Panc1 (cell line): ENCODE results near the gene CSTF1. TPM values are rescaled to one million over a fixed set of nuclear protein-coding genes. Genes with fewer than 3 reads are reported as not detected.

Experiments
- ATAC-seq: fragments of 200-7000 bp; cut with Tn5 transposase; 2 replicates; pipeline ENCODE4 v1.9.1; 2020; ENCODE audit warnings: mild to moderate bottlenecking, moderate library complexity
- BruUV-seq: library from RNA; stranded (reverse); fragments of 400-500 nt; replicated peaks from 2 replicates; lab custom pipeline; 2021; lab: Mats Ljungman, UMichigan
- CTCF ChIA-PET: fragments of 300-600 bp; sonication (Branson Sonifier 250); formaldehyde crosslinking; loops from one replicate; lab custom pipeline; 2022; ENCODE audit warnings: antibody characterized with exemption; lab: Charles Lee
- POLR2A ChIA-PET: fragments of 300-600 bp; sonication (Branson Sonifier 250); formaldehyde crosslinking; loops from one replicate; lab custom pipeline; 2022; ENCODE audit warnings: antibody characterized with exemption; lab: Charles Lee
- DNase-seq: peaks from one replicate; pipeline ENCODE4 v3.0.0-alpha.2; 2010; ENCODE audit warnings: low read depth, low spot score
- H3K27ac ChIP-seq: 2 replicates; pipeline ENCODE4 v1.5.1; 2011; ENCODE audit warnings: mild to moderate bottlenecking, low read length, inconsistent platforms
- H3K27me3 ChIP-seq: fragments of 200-500 bp; sonication (Bioruptor generic); 2 replicates; pipeline ENCODE4 v1.6.0; 2014; ENCODE audit warnings: low read length, inconsistent platforms; ENCODE audit not compliant: control insufficient read depth, insufficient read depth
- H3K36me3 ChIP-seq: fragments of 200-500 bp; sonication (Bioruptor generic); 2 replicates; pipeline ENCODE4 v1.5.1; 2014; ENCODE audit warnings: inconsistent platforms, mild to moderate bottlenecking, low read length, moderate library complexity; ENCODE audit not compliant: control insufficient read depth, insufficient read depth
- H3K4me1 ChIP-seq: 2 replicates; pipeline ENCODE4 v1.5.1; 2011; ENCODE audit warnings: inconsistent platforms, mild to moderate bottlenecking, low read length, moderate library complexity; ENCODE audit not compliant: control insufficient read depth, insufficient read depth
- H3K4me3 ChIP-seq, 2 experiments: 2 replicates each; pipeline ENCODE4 v1.5.1; 2011 to 2012; ENCODE audit warnings: low read depth in 2 of 2, low read length in 2 of 2, mild to moderate bottlenecking in 2 of 2, inconsistent platforms in 1 of 2, moderate library complexity in 1 of 2
- H3K9me3 ChIP-seq: fragments of 200-500 bp; sonication (Bioruptor generic); 2 replicates; pipeline ENCODE4 v1.5.1; 2014; ENCODE audit warnings: low read depth, mild to moderate bottlenecking, inconsistent platforms, low read length, moderate library complexity; ENCODE audit not compliant: control insufficient read depth, insufficient read depth
- POLR2AphosphoS5 ChIP-seq: IDR thresholded peaks from 2 replicates; pipeline ENCODE4 v1.6.1; 2012; ENCODE audit warnings: mild to moderate bottlenecking, low read depth, low read length, moderate library complexity
- SIN3A ChIP-seq: IDR thresholded peaks from 2 replicates; pipeline ENCODE4 v1.6.1; 2012; ENCODE audit warnings: low read depth, mild to moderate bottlenecking, low read length, moderate library complexity, borderline replicate concordance; ENCODE audit not compliant: insufficient read depth
- TCF7L2 ChIP-seq: IDR thresholded peaks from 2 replicates; pipeline ENCODE4 v1.6.1; 2011; ENCODE audit warnings: mild to moderate bottlenecking, low read depth, low read length, inconsistent platforms
- in situ Hi-C: cut with HindIII; loops from 2 replicates; pipeline ENCODE4 v1.10.0; 2016; ENCODE audit warnings: low sequenced_read_pairs, low pct_unique_long_range_greater_than_20kb
- intact Hi-C: fragments of 100-400 bp; cut with micrococcal nuclease; formaldehyde crosslinking; loops from one replicate; pipeline ENCODE4 v1.10.0; 2022; ENCODE audit not compliant: unreplicated experiment
- total RNA-seq: library from RNA; stranded (reverse); gene quantifications from one replicate; pipeline ENCODE4 v1.2.1, GENCODE V29; 2021; ENCODE audit not compliant: unreplicated experiment
- TF ChIP-seq, protein P1 (sequence below), 2 experiments: IDR thresholded peaks; 2 replicates each; pipeline ENCODE4 v1.6.1; 2011 to 2012; ENCODE audit warnings: low read depth in 2 of 2, control low read depth in 1 of 2, low read length in 1 of 2, mild to moderate bottlenecking in 1 of 2, moderate library complexity in 1 of 2; ENCODE audit not compliant: insufficient read depth in 1 of 2
- TF ChIP-seq, protein P2 (sequence below): fragments of 450-650 bp; IDR thresholded peaks from 2 replicates; pipeline ENCODE4 v1.5.1; 2017; ENCODE audit warnings: mild to moderate bottlenecking

The CSTF1 gene
- total RNA-seq, 1 experiment from 2014 or later = 46.3 TPM

DNA sequence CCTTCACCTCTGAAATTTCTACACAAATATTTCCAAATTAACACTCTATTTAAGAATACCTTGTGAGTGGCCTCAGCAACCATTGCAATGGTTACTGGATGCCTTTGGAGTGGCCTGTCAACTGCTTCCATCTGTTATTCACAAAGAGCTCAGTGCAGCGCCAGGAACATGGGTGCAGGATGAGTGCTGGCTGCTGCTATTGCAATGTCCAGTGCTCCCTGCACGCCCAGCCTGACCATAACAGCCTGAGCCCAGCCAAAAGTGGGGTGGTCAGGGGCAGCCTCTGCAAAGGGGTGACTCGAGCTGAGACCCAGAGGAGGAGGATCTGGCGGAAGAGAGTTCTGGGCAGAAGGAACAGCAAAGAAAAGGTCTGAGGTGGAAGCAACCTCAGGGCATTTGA lies 38.0 kb downstream of the CSTF1 start:
- in situ Hi-C loops (no loop called here), intact Hi-C loops (no loop called here)
- Histone ChIP-seq H3K27me3 (no peaks in the 10 kb centered on the region), H3K4me3 (no peak overlapping the region), H3K27ac (no peak overlapping the region), H3K4me1 (no peaks in the 10 kb centered on the region), H3K36me3 (no peaks in the 10 kb centered on the region), H3K9me3 (no peaks in the 10 kb centered on the region)
- TF ChIP-seq SIN3A (no peak), POLR2AphosphoS5 (no peak), TCF7L2 (no peak)
- TF ChIP-seq, protein P1, sequence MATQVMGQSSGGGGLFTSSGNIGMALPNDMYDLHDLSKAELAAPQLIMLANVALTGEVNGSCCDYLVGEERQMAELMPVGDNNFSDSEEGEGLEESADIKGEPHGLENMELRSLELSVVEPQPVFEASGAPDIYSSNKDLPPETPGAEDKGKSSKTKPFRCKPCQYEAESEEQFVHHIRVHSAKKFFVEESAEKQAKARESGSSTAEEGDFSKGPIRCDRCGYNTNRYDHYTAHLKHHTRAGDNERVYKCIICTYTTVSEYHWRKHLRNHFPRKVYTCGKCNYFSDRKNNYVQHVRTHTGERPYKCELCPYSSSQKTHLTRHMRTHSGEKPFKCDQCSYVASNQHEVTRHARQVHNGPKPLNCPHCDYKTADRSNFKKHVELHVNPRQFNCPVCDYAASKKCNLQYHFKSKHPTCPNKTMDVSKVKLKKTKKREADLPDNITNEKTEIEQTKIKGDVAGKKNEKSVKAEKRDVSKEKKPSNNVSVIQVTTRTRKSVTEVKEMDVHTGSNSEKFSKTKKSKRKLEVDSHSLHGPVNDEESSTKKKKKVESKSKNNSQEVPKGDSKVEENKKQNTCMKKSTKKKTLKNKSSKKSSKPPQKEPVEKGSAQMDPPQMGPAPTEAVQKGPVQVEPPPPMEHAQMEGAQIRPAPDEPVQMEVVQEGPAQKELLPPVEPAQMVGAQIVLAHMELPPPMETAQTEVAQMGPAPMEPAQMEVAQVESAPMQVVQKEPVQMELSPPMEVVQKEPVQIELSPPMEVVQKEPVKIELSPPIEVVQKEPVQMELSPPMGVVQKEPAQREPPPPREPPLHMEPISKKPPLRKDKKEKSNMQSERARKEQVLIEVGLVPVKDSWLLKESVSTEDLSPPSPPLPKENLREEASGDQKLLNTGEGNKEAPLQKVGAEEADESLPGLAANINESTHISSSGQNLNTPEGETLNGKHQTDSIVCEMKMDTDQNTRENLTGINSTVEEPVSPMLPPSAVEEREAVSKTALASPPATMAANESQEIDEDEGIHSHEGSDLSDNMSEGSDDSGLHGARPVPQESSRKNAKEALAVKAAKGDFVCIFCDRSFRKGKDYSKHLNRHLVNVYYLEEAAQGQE (IDR thresholded peaks at IDR 0.05; ENCODE audit: insufficient read depth in 1 of 2, low read depth in 2 of 2, low read length in 1 of 2) = no peak
- TF ChIP-seq, protein P2, sequence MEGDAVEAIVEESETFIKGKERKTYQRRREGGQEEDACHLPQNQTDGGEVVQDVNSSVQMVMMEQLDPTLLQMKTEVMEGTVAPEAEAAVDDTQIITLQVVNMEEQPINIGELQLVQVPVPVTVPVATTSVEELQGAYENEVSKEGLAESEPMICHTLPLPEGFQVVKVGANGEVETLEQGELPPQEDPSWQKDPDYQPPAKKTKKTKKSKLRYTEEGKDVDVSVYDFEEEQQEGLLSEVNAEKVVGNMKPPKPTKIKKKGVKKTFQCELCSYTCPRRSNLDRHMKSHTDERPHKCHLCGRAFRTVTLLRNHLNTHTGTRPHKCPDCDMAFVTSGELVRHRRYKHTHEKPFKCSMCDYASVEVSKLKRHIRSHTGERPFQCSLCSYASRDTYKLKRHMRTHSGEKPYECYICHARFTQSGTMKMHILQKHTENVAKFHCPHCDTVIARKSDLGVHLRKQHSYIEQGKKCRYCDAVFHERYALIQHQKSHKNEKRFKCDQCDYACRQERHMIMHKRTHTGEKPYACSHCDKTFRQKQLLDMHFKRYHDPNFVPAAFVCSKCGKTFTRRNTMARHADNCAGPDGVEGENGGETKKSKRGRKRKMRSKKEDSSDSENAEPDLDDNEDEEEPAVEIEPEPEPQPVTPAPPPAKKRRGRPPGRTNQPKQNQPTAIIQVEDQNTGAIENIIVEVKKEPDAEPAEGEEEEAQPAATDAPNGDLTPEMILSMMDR = no peak
- ChIA-PET CTCF (no interaction called here), POLR2A (no interaction called here)
- DNase-seq (no peak), ATAC-seq (no peak)
- BruUV-seq = no TSS peak

DNA sequence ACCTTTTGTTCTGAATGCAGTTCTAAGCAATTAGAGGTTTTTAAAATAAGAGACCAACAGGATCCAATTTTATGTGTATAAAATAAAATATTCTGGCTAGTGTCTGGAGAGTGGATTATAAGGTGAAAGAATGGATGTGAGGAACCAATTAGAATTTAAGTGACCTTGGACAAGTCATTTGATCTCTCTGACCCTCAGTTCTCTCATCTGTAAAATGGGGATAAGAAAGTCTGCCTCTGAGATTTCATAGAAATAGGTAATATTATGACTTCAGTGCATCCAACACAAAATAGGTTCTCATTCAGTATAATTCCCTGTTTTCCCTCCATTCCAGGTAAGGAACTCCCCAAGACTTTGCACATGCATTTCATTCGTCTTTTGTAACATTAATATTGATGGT lies 38.5 kb downstream of the CSTF1 start:
- BruUV-seq = no TSS peak
- CTCF ChIA-PET = no interaction called here
- POLR2A ChIA-PET = no interaction called here
- Histone ChIP-seq H3K4me1 (no peaks in the 10 kb centered on the region), H3K27ac (no peak overlapping the region), H3K27me3 (no peaks in the 10 kb centered on the region), H3K9me3 (no peaks in the 10 kb centered on the region), H3K36me3 (no peaks in the 10 kb centered on the region), H3K4me3 (no peak overlapping the region)
- in situ Hi-C loops (no loop called here), intact Hi-C loops (no loop called here)
- ATAC-seq = no peak
- TF ChIP-seq, protein P1 (IDR thresholded peaks at IDR 0.05; ENCODE audit: insufficient read depth in 1 of 2, low read depth in 2 of 2, low read length in 1 of 2) = no peak
- no peak for TF ChIP-seq SIN3A
- TF ChIP-seq, protein P2 = no peak
- no peak for TF ChIP-seq TCF7L2
- DNase-seq = no peak
